Endothelial cell (in vitro differentiated cells): ENCODE data around the gene EPS8L2. TPM values are rescaled to one million over a fixed set of nuclear protein-coding genes. Genes with fewer than 3 reads are reported as not detected.
A peak's percentile ranks its signal among the peaks of the same experiment; 100 is the strongest.

Experiments
- DNase-seq: peaks from one replicate; pipeline ENCODE4 v3.0.0; 2021; ENCODE audit warnings: low spot score
- H3K27ac Mint-ChIP-seq: one replicate; pipeline ENCODE4 v1.8.0; 2021; ENCODE audit warnings: mixed read lengths, inconsistent platforms; ENCODE audit not compliant: unreplicated experiment
- H3K27me3 Mint-ChIP-seq: one replicate; pipeline ENCODE4 v1.8.0; 2021; ENCODE audit warnings: mild to moderate bottlenecking, moderate library complexity, mixed read lengths, inconsistent platforms; ENCODE audit not compliant: unreplicated experiment
- H3K36me3 Mint-ChIP-seq: one replicate; pipeline ENCODE4 v1.8.0; 2021; ENCODE audit warnings: mild to moderate bottlenecking, low read depth, mixed read lengths, inconsistent platforms; ENCODE audit not compliant: unreplicated experiment
- H3K4me1 Mint-ChIP-seq: one replicate; pipeline ENCODE4 v1.8.0; 2021; ENCODE audit warnings: mild to moderate bottlenecking, mixed read lengths, inconsistent platforms; ENCODE audit not compliant: unreplicated experiment
- H3K4me3 Mint-ChIP-seq: one replicate; pipeline ENCODE4 v1.8.0; 2021; ENCODE audit warnings: mild to moderate bottlenecking, mixed read lengths, inconsistent platforms; ENCODE audit not compliant: unreplicated experiment
- H3K9me3 Mint-ChIP-seq: one replicate; pipeline ENCODE4 v1.8.0; 2021; ENCODE audit warnings: mixed read lengths, inconsistent platforms; ENCODE audit not compliant: unreplicated experiment
- CTCF ChIP-seq: fragments of 200-600 bp; sonication (generic); IDR thresholded peaks from one replicate; pipeline ENCODE4 v1.5.0; 2021; ENCODE audit warnings: antibody characterized with exemption; ENCODE audit not compliant: unreplicated experiment
- long read RNA-seq: library from polyadenylated mRNA; unstranded; transcript quantifications from one replicate; pipeline ENCODE4 v2.0.0, GENCODE V29; 2020; ENCODE audit not compliant: unreplicated experiment
- total RNA-seq: library from RNA; stranded (reverse); fragmentation: NEBNext Ultra II Directional; extraction: Animal tissue kit (Norgen Biotek cat#: 25700); gene quantifications from one replicate; pipeline ENCODE4 v1.2.1, GENCODE V29; 2021; ENCODE audit not compliant: unreplicated experiment

Gene EPS8L2
- 8.0 TPM for total RNA-seq
- long read RNA-seq, partial matches to known transcripts: 0 of 1 reads
- long read RNA-seq, other reads (novel, unspliced or antisense): 1 of 1 reads

- Mint-ChIP-seq H3K36me3 (no peaks in the 10 kb centered on the region), H3K4me3 (no peak within 1 kb of the TSS), H3K4me1 (peaks cover 2% of the 10 kb centered on the region), H3K27me3 (peaks cover 11% of the 10 kb centered on the region), H3K27ac (no peak within 1 kb of the TSS), H3K9me3 (no peaks in the 10 kb centered on the region)
- no peak for DNase-seq
- no peak for TF ChIP-seq CTCF
Measured at GRCh38 chr11:705646-706438, at the start of gene EPS8L2. Gene EPS8L2, plus strand, starts transcription at chr11:706231. Its CDS starts 3,177 bp downstream, at chr11:709408.

- Mint-ChIP-seq H3K27me3 (peaks cover 11% of the 10 kb centered on the region), H3K9me3 (no peaks in the 10 kb centered on the region), H3K4me1 (no peaks in the 10 kb centered on the region)
Measured at GRCh38 chr11:656426-656825, 49.6 kb upstream of the EPS8L2 start.

GRCh38 chr11:656866-657265 lies 49.2 kb upstream of the EPS8L2 start:
- peaks cover 19% of the 10 kb centered on the region for H3K36me3 Mint-ChIP-seq
- no peaks in the 10 kb centered on the region for H3K9me3 Mint-ChIP-seq
- DNase-seq: no peak
- H3K4me1 Mint-ChIP-seq: no peaks in the 10 kb centered on the region
- TF ChIP-seq CTCF: no peak
- H3K27ac Mint-ChIP-seq: no peak overlapping the region
- peaks cover 11% of the 10 kb centered on the region for H3K27me3 Mint-ChIP-seq
- H3K4me3 Mint-ChIP-seq: no peak overlapping the region

More at GRCh38 chr11:656426-656825, 49.6 kb upstream of the EPS8L2 start:
- no peak overlapping the region for H3K27ac Mint-ChIP-seq
- H3K36me3 Mint-ChIP-seq: peaks cover 20% of the 10 kb centered on the region
- no peak overlapping the region for H3K4me3 Mint-ChIP-seq
- no peak for TF ChIP-seq CTCF
- no peak for DNase-seq

- no peaks in the 10 kb centered on the region for H3K9me3 Mint-ChIP-seq
- H3K27me3 Mint-ChIP-seq: peaks cover 5% of the 10 kb centered on the region
- no peak overlapping the region for H3K4me3 Mint-ChIP-seq
- peaks cover 13% of the 10 kb centered on the region for H3K36me3 Mint-ChIP-seq
- no peak overlapping the region for H3K27ac Mint-ChIP-seq
- no peaks in the 10 kb centered on the region for H3K4me1 Mint-ChIP-seq
- TF ChIP-seq CTCF: no peak
- no peak for DNase-seq
Measured at GRCh38 chr11:657691-658126, 48.3 kb upstream of the EPS8L2 start.

GRCh38 chr11:659532-660085 lies 46.4 kb upstream of the EPS8L2 start:
- H3K4me1 Mint-ChIP-seq: no peaks in the 10 kb centered on the region
- TF ChIP-seq CTCF: no peak
- no peaks in the 10 kb centered on the region for H3K9me3 Mint-ChIP-seq
- H3K36me3 Mint-ChIP-seq: peaks cover 26% of the 10 kb centered on the region
- H3K27ac Mint-ChIP-seq: no peak overlapping the region
- DNase-seq: no peak
- peak overlapping the region; percentile 56 for H3K4me3 Mint-ChIP-seq
- H3K27me3 Mint-ChIP-seq: peaks cover 7% of the 10 kb centered on the region
